Kidney tubule cell (primary cell): ENCODE results near the gene GIMAP8.

Experiments
- DNase-seq: peaks from one replicate; pipeline ENCODE4 v3.0.0-alpha.2; 2018; ENCODE audit warnings: low spot score

GIMAP8 gene

GRCh38 chr7:150411606-150412005, 38.8 kb upstream of the GIMAP8 start:
- DNase-seq, result no peak

GRCh38 chr7:150412016-150412415, 38.4 kb upstream of the GIMAP8 start:
- DNase-seq, result no peak

GRCh38 chr7:150412518-150413488, 37.6 kb upstream of the GIMAP8 start:
- DNase-seq, result no peak

GRCh38 chr7:150413640-150414081, 36.8 kb upstream of the GIMAP8 start:
- DNase-seq, result peak; percentile 44

- DNase-seq, result no peak
Observed at GRCh38 chr7:150415161-150416153, 35.0 kb upstream of the GIMAP8 start.

- no peak for DNase-seq
Observed at GRCh38 chr7:150417239-150417638, 33.2 kb upstream of the GIMAP8 start.

- no peak for DNase-seq
Observed at GRCh38 chr7:150417863-150418262, 32.6 kb upstream of the GIMAP8 start.

GRCh38 chr7:150420242-150420641, 30.2 kb upstream of the GIMAP8 start:
- DNase-seq, result no peak

- peak; percentile 78 for DNase-seq
Observed at GRCh38 chr7:150420987-150421674, 29.3 kb upstream of the GIMAP8 start.

GRCh38 chr7:150421831-150422230, 28.6 kb upstream of the GIMAP8 start:
- no peak for DNase-seq

GRCh38 chr7:150425670-150426069, 24.8 kb upstream of the GIMAP8 start:
- DNase-seq, result no peak

GRCh38 chr7:150428671-150429451, 21.6 kb upstream of the GIMAP8 start:
- DNase-seq, result peak; percentile 95

GRCh38 chr7:150429699-150430098, 20.7 kb upstream of the GIMAP8 start:
- no peak for DNase-seq

- DNase-seq, result no peak
Observed at GRCh38 chr7:150430465-150431085, 19.9 kb upstream of the GIMAP8 start.

- no peak for DNase-seq
Observed at GRCh38 chr7:150431839-150432658, 18.4 kb upstream of the GIMAP8 start.

GRCh38 chr7:150432915-150433892, 17.2 kb upstream of the GIMAP8 start:
- no peak for DNase-seq

- no peak for DNase-seq
Observed at GRCh38 chr7:150434240-150434639, 16.2 kb upstream of the GIMAP8 start.

GRCh38 chr7:150435047-150435389, 15.4 kb upstream of the GIMAP8 start:
- DNase-seq, result no peak
